Measurements from ENCODE around the gene CBLIF. TPM values are rescaled to one million over a fixed set of nuclear protein-coding genes. Genes with fewer than 3 reads are reported as not detected.

CBLIF gene
- total RNA-seq, 1 donor from 2014 or later: 17.9 TPM

GRCh38 chr11:59807047-59807610 is 38.2 kb downstream of the CBLIF start:
- H3K9me3 Mint-ChIP-seq (ENCODE audit: low read depth): no peaks in the 10 kb centered on the region
- H3K27me3 Mint-ChIP-seq: no peaks in the 10 kb centered on the region
- no peak for DNase-seq (ENCODE audit: low spot score, unreplicated experiment)
- no peak for TF ChIP-seq CTCF (IDR thresholded peaks at IDR 0.05; ENCODE audit: unreplicated experiment)
- H3K4me3 Mint-ChIP-seq (ENCODE audit: low read depth): no peak overlapping the region
- peaks cover 12% of the 10 kb centered on the region for H3K4me1 Mint-ChIP-seq (ENCODE audit: low read depth)
- H3K27ac Mint-ChIP-seq: peak overlapping the region; percentile 30
- peaks cover 16% of the 10 kb centered on the region for H3K36me3 Mint-ChIP-seq (ENCODE audit: insufficient read depth)

- DNase-seq (ENCODE audit: low spot score, unreplicated experiment): no peak
- peaks cover 23% of the 10 kb centered on the region for H3K36me3 Mint-ChIP-seq (ENCODE audit: insufficient read depth)
- no peaks in the 10 kb centered on the region for H3K4me1 Mint-ChIP-seq (ENCODE audit: low read depth)
- H3K27me3 Mint-ChIP-seq: no peaks in the 10 kb centered on the region
- H3K4me3 Mint-ChIP-seq (ENCODE audit: low read depth): no peak overlapping the region
- TF ChIP-seq CTCF (IDR thresholded peaks at IDR 0.05; ENCODE audit: unreplicated experiment): no peak
- no peak overlapping the region for H3K27ac Mint-ChIP-seq
- no peaks in the 10 kb centered on the region for H3K9me3 Mint-ChIP-seq (ENCODE audit: low read depth)
Measured at GRCh38 chr11:59804061-59804460, 41.2 kb downstream of the CBLIF start.

- DNase-seq (ENCODE audit: low spot score, unreplicated experiment): no peak
- Mint-ChIP-seq H3K27me3 (no peaks in the 10 kb centered on the region), H3K36me3 (ENCODE audit: insufficient read depth) (peaks cover 23% of the 10 kb centered on the region), H3K9me3 (ENCODE audit: low read depth) (no peaks in the 10 kb centered on the region), H3K27ac (no peak overlapping the region), H3K4me1 (ENCODE audit: low read depth) (no peaks in the 10 kb centered on the region), H3K4me3 (ENCODE audit: low read depth) (no peak overlapping the region)
- TF ChIP-seq CTCF (IDR thresholded peaks at IDR 0.05; ENCODE audit: unreplicated experiment): peak; percentile 76
Measured at GRCh38 chr11:59802639-59803176, 42.6 kb downstream of the CBLIF start.

- Mint-ChIP-seq H3K36me3 (ENCODE audit: insufficient read depth) (peaks cover 27% of the 10 kb centered on the region), H3K27ac (no peak overlapping the region), H3K9me3 (ENCODE audit: low read depth) (no peaks in the 10 kb centered on the region), H3K4me1 (ENCODE audit: low read depth) (no peaks in the 10 kb centered on the region), H3K4me3 (ENCODE audit: low read depth) (no peak overlapping the region), H3K27me3 (no peaks in the 10 kb centered on the region)
- no peak for DNase-seq (ENCODE audit: low spot score, unreplicated experiment)
- TF ChIP-seq CTCF (IDR thresholded peaks at IDR 0.05; ENCODE audit: unreplicated experiment): no peak
Measured at GRCh38 chr11:59801981-59802638, 43.2 kb downstream of the CBLIF start.

- H3K4me3 Mint-ChIP-seq (ENCODE audit: low read depth): no peak overlapping the region
- no peak for TF ChIP-seq CTCF (IDR thresholded peaks at IDR 0.05; ENCODE audit: unreplicated experiment)
- H3K27ac Mint-ChIP-seq: peak overlapping the region; percentile 62
- no peaks in the 10 kb centered on the region for H3K9me3 Mint-ChIP-seq (ENCODE audit: low read depth)
- H3K4me1 Mint-ChIP-seq (ENCODE audit: low read depth): no peaks in the 10 kb centered on the region
- no peak for DNase-seq (ENCODE audit: low spot score, unreplicated experiment)
- no peaks in the 10 kb centered on the region for H3K27me3 Mint-ChIP-seq
- H3K36me3 Mint-ChIP-seq (ENCODE audit: insufficient read depth): peaks cover 22% of the 10 kb centered on the region
Measured at GRCh38 chr11:59801160-59801706, 44.1 kb downstream of the CBLIF start.
